ENCODE results near the gene HOXD4.

The HOXD4 gene

GRCh38 chr2:176110415-176111308 is 40.7 kb upstream of the HOXD4 start:
- no peak overlapping the region for H3K27ac ChIP-seq
- H3K4me3 ChIP-seq = no peak overlapping the region
- TF ChIP-seq CTCF (IDR thresholded peaks at IDR 0.05) = no peak
- DNase-seq (ENCODE audit: low spot score) = no peak

GRCh38 chr2:176111309-176111663 is 40.1 kb upstream of the HOXD4 start:
- TF ChIP-seq CTCF (IDR thresholded peaks at IDR 0.05) = no peak
- Histone ChIP-seq H3K27ac (no peak overlapping the region), H3K4me3 (no peak overlapping the region)
- no peak for DNase-seq (ENCODE audit: low spot score)

- no peak overlapping the region for H3K4me3 ChIP-seq
- no peak overlapping the region for H3K27ac ChIP-seq
- DNase-seq (ENCODE audit: low spot score) = no peak
- no peak for TF ChIP-seq CTCF (IDR thresholded peaks at IDR 0.05)
These were observed 39.4 kb upstream of the HOXD4 start for GRCh38 chr2:176111846-176112374.

- no peak for TF ChIP-seq CTCF (IDR thresholded peaks at IDR 0.05)
- no peak overlapping the region for H3K27ac ChIP-seq
- no peak for DNase-seq (ENCODE audit: low spot score)
- H3K4me3 ChIP-seq = no peak overlapping the region
These were observed 38.7 kb upstream of the HOXD4 start for GRCh38 chr2:176112375-176113302.

- DNase-seq (ENCODE audit: low spot score) = no peak
- TF ChIP-seq CTCF (IDR thresholded peaks at IDR 0.05) = no peak
- Histone ChIP-seq H3K27ac (no peak overlapping the region), H3K4me3 (no peak overlapping the region)
These were observed 37.0 kb upstream of the HOXD4 start for GRCh38 chr2:176114120-176114929.

GRCh38 chr2:176114930-176115625 is 36.3 kb upstream of the HOXD4 start:
- H3K27ac ChIP-seq = no peak overlapping the region
- DNase-seq (ENCODE audit: low spot score) = no peak
- no peak for TF ChIP-seq CTCF (IDR thresholded peaks at IDR 0.05)
- H3K4me3 ChIP-seq = no peak overlapping the region

Measured in coronary artery (tissue), 2 donors.